HG02885 (cell line): ENCODE results near the gene SMIM11.
"Not testable (repeated sequence)": the region's sequence is repeated elsewhere in the genome, so short reads cannot be mapped to it uniquely, and the experiment has no call there.

Experiments used
- ATAC-seq: cut with Tn5 transposase; IDR thresholded peaks from one replicate; pipeline ENCODE4 v1.9.1; 2021; ENCODE audit warnings: mild to moderate bottlenecking; ENCODE audit not compliant: unreplicated experiment, poor library complexity

SMIM11 gene

GRCh38 chr21:34353182-34353581 lies 22.1 kb upstream of the SMIM11 start:
- no peak for ATAC-seq

DNA sequence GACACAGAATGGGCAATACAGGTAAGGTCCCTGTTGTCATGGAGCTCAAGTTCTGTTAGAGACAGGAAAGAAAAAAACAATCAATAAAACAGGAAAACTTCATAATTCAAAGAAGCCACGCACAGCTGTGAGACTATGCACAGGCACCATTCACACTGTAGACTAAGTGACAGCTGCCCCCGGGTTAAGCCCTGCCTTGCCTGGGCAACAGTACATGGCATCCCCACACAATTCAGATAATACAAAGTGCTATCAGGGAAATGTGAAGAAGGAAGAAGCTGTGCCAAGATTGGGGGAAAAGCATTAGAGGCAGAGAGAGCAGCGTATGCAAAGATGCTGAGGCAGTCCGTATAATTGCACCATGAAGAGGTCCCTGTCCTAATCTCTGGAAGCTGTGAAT lies 20.5 kb upstream of the SMIM11 start:
- no peak for ATAC-seq

GRCh38 chr21:34355570-34355969 lies 19.7 kb upstream of the SMIM11 start:
- ATAC-seq, result no peak

- ATAC-seq, result no peak
Observed at GRCh38 chr21:34357889-34358288, 17.4 kb upstream of the SMIM11 start.

- ATAC-seq, result no peak
Observed at GRCh38 chr21:34358866-34359265, 16.4 kb upstream of the SMIM11 start.

GRCh38 chr21:34360488-34361241 lies 14.6 kb upstream of the SMIM11 start:
- no peak for ATAC-seq

- no peak for ATAC-seq
Observed at GRCh38 chr21:34362136-34362444, 13.2 kb upstream of the SMIM11 start.

GRCh38 chr21:34362670-34363069 lies 12.6 kb upstream of the SMIM11 start:
- ATAC-seq, result no peak

GRCh38 chr21:34363733-34364132 lies 11.6 kb upstream of the SMIM11 start, which contains the start of gene KCNE2:
KCNE2 (plus strand) TSS chr21:34364006; CDS start chr21:34370479, 6,473 bp downstream.
- no peak for ATAC-seq

- ATAC-seq, result no peak
Observed at GRCh38 chr21:34364921-34365320, 10.4 kb upstream of the SMIM11 start.

DNA sequence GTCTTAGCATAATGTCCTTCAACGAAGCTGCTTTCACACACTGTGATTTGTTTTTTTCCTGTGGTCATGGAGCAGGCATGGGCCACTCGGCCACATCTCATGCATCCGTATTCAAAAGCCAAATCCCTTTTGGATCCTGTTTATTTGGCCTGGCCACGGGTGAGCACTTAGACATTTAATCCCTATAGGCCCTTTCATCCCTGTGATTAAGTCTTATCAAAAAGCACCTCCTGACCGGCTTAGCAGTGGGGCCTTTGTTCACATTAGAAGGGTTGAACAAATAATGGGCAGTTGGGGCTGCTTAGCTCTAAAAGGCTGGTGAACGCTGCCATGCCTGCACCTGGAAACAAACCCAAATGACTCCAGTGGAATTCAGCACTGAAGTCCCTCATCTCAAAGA lies 9.5 kb upstream of the SMIM11 start:
- no peak for ATAC-seq

DNA sequence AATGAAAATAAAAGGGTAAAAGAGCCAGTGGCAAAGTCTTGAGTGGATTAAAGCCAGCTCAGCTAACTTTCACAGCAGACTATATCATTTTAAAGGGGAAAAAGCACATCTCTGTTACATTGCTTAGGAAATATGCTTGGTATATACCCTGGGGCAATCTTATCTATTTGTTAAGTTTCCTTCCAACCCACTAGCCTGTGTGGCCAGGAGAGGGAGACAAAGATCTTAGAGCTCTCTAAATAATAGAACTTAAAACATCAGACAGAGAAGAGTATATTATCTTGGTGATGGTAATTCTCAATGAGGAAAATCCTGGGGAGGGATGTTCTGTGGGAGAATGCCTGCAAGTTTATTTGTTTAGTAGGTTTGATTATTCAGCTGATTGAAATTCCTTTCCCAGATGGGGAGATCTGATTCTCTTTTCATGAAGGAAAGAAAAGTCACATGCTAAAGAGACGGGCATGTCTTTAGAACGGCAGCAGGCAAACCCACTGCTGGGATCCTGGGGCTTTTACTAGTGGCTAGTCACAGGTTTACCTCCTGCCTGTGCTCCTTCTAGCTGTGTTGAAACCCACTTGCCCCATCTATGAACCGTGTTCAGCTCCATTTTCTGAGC lies 7.9 kb upstream of the SMIM11 start:
- no peak for ATAC-seq

- no peak for ATAC-seq
Observed at GRCh38 chr21:34369741-34370140, 5.6 kb upstream of the SMIM11 start.

DNA sequence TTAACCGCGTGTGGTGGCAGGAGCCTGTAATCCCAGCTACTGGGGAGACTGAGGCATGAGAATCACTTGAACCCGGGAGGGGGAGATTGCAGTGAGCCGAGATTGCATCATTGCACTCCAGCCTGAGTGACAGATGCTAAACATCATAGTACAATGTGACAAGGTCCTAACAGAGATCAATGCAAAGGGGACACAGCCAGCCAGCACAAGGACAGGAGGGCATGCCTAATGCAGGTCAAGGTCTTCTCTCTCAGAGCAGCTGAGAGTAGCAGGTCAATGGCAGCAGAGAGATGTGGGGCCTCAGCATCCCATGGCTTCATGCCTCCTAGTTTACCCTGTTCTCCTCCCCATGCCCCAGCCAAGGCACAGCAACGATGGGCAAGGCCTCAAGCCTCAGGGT lies 3.0 kb upstream of the SMIM11 start:
- ATAC-seq, result no peak

GRCh38 chr21:34374462-34374861 lies 845 bp upstream of the SMIM11 start:
- not testable (repeated sequence) for ATAC-seq

DNA sequence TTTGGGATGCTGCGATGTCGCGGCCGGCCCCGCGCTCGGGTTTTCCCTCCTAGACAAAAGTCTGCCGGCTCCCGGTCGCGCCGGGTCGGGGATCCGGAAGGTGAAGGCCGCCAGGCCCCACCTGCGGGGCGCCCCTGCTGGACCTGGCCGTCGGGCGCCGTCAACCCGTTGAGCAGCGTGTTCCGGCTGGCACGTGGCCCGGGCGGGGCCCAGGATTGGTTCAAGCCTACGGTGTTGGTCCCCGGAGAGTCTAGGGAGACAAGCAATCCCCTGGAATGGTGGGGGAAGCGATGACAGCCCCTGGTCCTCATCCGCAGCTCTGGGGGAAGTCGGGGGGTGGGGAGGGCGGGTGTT lies 289 bp downstream of the SMIM11 start:
- peak; percentile 57 for ATAC-seq

GRCh38 chr21:34383138-34383537 lies 7.8 kb downstream of the SMIM11 start:
- ATAC-seq, result not testable (repeated sequence)

DNA sequence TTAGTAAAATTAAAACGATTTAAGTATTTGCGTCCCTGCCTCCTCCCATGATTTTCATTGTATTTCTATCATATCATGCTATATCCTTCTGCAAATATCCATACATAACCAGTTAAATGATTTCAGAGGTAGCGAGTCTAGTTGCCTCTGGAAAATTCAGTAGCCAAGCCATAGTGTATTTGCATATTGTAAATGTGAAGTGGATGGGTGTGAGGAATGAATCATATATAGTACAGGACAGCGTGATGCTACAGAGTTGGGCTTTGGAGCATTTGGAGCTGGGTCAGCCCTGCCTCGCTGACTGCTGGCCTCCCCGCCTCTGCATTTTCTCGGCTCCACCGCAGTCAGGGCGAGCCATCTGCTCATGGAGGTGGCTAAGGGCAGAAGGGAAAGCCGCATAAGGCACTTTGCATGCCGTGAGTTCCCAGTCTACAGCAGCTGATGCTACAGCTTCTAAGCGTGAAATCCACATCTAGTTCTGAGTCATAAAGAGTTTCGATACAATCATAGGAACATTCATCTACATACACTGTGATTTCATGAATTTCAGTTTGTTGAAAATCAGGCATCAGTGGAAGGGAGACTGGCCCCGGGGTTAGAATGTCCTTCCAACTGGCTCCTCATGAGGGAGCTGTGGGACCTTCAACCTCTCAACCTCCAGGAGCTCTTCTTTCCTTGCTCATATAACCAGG lies 8.6 kb downstream of the SMIM11 start:
- peak; percentile 96 for ATAC-seq

GRCh38 chr21:34400522-34400921 lies 25.2 kb downstream of the SMIM11 start:
- not testable (repeated sequence) for ATAC-seq

DNA sequence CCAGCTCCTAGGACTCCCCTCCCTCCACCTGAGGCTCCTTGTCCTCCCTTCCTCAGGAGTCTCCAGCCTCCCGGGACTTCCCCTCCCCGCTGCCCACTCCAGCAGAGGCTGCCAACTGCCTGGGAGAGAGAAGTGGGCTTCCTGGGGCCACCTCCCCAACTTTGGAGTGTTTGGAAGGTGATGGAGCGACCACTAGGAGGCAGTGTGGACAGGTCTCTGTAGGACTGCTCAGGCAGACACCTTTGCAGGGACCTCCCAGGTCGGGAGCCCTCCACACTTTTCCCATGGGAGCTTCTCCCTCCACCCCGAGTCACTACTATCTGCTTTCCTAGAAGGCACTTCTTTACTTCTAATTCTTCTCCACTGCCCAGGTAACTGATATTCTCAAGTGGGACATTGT lies 29.4 kb downstream of the SMIM11 start:
- not testable (repeated sequence) for ATAC-seq

- ATAC-seq, result not testable (repeated sequence)
Observed at GRCh38 chr21:34405686-34406085, 30.4 kb downstream of the SMIM11 start.

DNA sequence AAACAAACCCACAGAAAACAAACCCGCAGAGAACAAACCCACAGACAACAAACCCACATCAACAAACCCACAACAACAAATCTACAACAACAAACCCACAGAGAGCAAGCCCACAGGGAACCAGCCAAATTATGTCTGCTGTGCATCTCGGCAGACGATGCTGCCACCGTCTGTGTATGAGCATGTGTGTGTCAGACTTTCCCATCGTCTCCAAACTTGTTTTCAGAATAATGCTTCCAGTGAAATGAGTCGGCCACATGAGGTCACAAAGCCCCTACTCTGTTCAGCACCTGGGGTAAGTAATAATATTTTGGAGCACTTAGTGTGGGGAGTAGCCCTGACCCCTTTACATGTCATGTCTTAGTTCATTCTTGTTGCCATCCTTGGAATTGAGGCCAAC lies 30.8 kb downstream of the SMIM11 start:
- not testable (repeated sequence) for ATAC-seq
